ENCODE data around the gene CLDN18. TPM values are rescaled to one million over a fixed set of nuclear protein-coding genes. Genes with fewer than 3 reads are reported as not detected.

The CLDN18 gene
- total and polyA plus RNA-seq, 4 donors = 0.06 TPM; not detected in 3

DNA sequence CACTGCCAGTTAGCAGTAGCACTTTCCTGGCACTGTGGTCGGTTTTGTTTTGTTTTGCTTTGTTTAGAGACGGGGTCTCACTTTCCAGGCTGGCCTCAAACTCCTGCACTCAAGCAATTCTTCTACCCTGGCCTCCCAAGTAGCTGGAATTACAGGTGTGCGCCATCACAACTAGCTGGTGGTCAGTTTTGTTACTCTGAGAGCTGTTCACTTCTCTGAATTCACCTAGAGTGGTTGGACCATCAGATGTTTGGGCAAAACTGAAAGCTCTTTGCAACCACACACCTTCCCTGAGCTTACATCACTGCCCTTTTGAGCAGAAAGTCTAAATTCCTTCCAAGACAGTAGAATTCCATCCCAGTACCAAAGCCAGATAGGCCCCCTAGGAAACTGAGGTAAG lies 22.6 kb downstream of the CLDN18 start:
- Histone ChIP-seq H3K9me3 (ENCODE audit: control insufficient read depth in 4 of 4, low read length in 3 of 4) (no peaks in the 10 kb centered on the region), H3K27ac (ENCODE audit: low read depth in 1 of 2, low read length in 2 of 2) (no peak overlapping the region), H3K36me3 (ENCODE audit: control insufficient read depth in 4 of 4, insufficient read depth in 3 of 4, low read depth in 1 of 4, low read length in 3 of 4) (no peaks in the 10 kb centered on the region), H3K27me3 (ENCODE audit: control insufficient read depth in 4 of 4, insufficient read depth in 4 of 4, low read length in 3 of 4) (no peaks in the 10 kb centered on the region), H3K4me1 (ENCODE audit: control insufficient read depth in 4 of 4, insufficient read depth in 4 of 4, low read length in 3 of 4) (no peaks in the 10 kb centered on the region), H3K9ac (ENCODE audit: low read depth in 1 of 2, low read length in 2 of 2) (no peak overlapping the region), H3K4me3 (ENCODE audit: low read depth in 1 of 3, low read length in 3 of 3) (no peak overlapping the region)
- 86% methylated on average over 3 of the region's 3 CpGs for WGBS
- TF ChIP-seq TAF1 (conservative IDR thresholded peaks at IDR 0.05) = no peak
- TF ChIP-seq, protein P1, sequence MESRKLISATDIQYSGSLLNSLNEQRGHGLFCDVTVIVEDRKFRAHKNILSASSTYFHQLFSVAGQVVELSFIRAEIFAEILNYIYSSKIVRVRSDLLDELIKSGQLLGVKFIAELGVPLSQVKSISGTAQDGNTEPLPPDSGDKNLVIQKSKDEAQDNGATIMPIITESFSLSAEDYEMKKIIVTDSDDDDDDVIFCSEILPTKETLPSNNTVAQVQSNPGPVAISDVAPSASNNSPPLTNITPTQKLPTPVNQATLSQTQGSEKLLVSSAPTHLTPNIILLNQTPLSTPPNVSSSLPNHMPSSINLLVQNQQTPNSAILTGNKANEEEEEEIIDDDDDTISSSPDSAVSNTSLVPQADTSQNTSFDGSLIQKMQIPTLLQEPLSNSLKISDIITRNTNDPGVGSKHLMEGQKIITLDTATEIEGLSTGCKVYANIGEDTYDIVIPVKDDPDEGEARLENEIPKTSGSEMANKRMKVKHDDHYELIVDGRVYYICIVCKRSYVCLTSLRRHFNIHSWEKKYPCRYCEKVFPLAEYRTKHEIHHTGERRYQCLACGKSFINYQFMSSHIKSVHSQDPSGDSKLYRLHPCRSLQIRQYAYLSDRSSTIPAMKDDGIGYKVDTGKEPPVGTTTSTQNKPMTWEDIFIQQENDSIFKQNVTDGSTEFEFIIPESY (IDR thresholded peaks at IDR 0.05) = no peak
- no peak for TF ChIP-seq HNF4G (IDR thresholded peaks at IDR 0.05)
- TF ChIP-seq, protein P2, sequence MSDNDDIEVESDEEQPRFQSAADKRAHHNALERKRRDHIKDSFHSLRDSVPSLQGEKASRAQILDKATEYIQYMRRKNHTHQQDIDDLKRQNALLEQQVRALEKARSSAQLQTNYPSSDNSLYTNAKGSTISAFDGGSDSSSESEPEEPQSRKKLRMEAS (IDR thresholded peaks at IDR 0.05) = no peak
- no peak for TF ChIP-seq RAD21 (IDR thresholded peaks at IDR 0.05)
- no peak for TF ChIP-seq EGR1 (IDR thresholded peaks at IDR 0.05; ENCODE audit: low read depth in 2 of 2)
- TF ChIP-seq RXRA (IDR thresholded peaks at IDR 0.05) = no peak
- TF ChIP-seq, protein P3, sequence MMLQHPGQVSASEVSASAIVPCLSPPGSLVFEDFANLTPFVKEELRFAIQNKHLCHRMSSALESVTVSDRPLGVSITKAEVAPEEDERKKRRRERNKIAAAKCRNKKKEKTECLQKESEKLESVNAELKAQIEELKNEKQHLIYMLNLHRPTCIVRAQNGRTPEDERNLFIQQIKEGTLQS (IDR thresholded peaks at IDR 0.05) = no peak
- TF ChIP-seq HNF4A (conservative IDR thresholded peaks at IDR 0.05) = no peak
- TF ChIP-seq FOXA1 (IDR thresholded peaks at IDR 0.05) = no peak
- TF ChIP-seq, protein P4, sequence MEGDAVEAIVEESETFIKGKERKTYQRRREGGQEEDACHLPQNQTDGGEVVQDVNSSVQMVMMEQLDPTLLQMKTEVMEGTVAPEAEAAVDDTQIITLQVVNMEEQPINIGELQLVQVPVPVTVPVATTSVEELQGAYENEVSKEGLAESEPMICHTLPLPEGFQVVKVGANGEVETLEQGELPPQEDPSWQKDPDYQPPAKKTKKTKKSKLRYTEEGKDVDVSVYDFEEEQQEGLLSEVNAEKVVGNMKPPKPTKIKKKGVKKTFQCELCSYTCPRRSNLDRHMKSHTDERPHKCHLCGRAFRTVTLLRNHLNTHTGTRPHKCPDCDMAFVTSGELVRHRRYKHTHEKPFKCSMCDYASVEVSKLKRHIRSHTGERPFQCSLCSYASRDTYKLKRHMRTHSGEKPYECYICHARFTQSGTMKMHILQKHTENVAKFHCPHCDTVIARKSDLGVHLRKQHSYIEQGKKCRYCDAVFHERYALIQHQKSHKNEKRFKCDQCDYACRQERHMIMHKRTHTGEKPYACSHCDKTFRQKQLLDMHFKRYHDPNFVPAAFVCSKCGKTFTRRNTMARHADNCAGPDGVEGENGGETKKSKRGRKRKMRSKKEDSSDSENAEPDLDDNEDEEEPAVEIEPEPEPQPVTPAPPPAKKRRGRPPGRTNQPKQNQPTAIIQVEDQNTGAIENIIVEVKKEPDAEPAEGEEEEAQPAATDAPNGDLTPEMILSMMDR (IDR thresholded peaks at IDR 0.05; ENCODE audit: low read depth, low read length, missing input control) = no peak
- no peak for TF ChIP-seq GABPA (IDR thresholded peaks at IDR 0.05 in 1 of 2, conservative IDR thresholded peaks at IDR 0.05 in 1 of 2)
- DNase-seq (ENCODE audit: low spot score) = no peak

- TF ChIP-seq FOXA2 (IDR thresholded peaks at IDR 0.05) = no peak
- TF ChIP-seq, protein P5, sequence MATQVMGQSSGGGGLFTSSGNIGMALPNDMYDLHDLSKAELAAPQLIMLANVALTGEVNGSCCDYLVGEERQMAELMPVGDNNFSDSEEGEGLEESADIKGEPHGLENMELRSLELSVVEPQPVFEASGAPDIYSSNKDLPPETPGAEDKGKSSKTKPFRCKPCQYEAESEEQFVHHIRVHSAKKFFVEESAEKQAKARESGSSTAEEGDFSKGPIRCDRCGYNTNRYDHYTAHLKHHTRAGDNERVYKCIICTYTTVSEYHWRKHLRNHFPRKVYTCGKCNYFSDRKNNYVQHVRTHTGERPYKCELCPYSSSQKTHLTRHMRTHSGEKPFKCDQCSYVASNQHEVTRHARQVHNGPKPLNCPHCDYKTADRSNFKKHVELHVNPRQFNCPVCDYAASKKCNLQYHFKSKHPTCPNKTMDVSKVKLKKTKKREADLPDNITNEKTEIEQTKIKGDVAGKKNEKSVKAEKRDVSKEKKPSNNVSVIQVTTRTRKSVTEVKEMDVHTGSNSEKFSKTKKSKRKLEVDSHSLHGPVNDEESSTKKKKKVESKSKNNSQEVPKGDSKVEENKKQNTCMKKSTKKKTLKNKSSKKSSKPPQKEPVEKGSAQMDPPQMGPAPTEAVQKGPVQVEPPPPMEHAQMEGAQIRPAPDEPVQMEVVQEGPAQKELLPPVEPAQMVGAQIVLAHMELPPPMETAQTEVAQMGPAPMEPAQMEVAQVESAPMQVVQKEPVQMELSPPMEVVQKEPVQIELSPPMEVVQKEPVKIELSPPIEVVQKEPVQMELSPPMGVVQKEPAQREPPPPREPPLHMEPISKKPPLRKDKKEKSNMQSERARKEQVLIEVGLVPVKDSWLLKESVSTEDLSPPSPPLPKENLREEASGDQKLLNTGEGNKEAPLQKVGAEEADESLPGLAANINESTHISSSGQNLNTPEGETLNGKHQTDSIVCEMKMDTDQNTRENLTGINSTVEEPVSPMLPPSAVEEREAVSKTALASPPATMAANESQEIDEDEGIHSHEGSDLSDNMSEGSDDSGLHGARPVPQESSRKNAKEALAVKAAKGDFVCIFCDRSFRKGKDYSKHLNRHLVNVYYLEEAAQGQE (IDR thresholded peaks at IDR 0.05) = no peak
- no peak for TF ChIP-seq RAD21 (IDR thresholded peaks at IDR 0.05)
- no peak for TF ChIP-seq TAF1 (conservative IDR thresholded peaks at IDR 0.05)
- no peak for TF ChIP-seq FOXA1 (IDR thresholded peaks at IDR 0.05)
- TF ChIP-seq, protein P4 (IDR thresholded peaks at IDR 0.05; ENCODE audit: low read depth, low read length, missing input control) = no peak
- TF ChIP-seq JUND (IDR thresholded peaks at IDR 0.05) = no peak
- no peak for TF ChIP-seq EGR1 (IDR thresholded peaks at IDR 0.05; ENCODE audit: low read depth in 2 of 2)
- TF ChIP-seq YY1 (IDR thresholded peaks at IDR 0.05) = no peak
- no peak for TF ChIP-seq GABPA (IDR thresholded peaks at IDR 0.05 in 1 of 2, conservative IDR thresholded peaks at IDR 0.05 in 1 of 2)
- TF ChIP-seq, protein P1 (IDR thresholded peaks at IDR 0.05) = no peak
- no peak for TF ChIP-seq SP1 (IDR thresholded peaks at IDR 0.05)
- no peak for TF ChIP-seq HNF4G (IDR thresholded peaks at IDR 0.05)
- TF ChIP-seq, protein P3 (IDR thresholded peaks at IDR 0.05) = no peak
- no peak for TF ChIP-seq NR2F2 (IDR thresholded peaks at IDR 0.05)
- no peak for TF ChIP-seq RXRA (IDR thresholded peaks at IDR 0.05)
- TF ChIP-seq, protein P2 (IDR thresholded peaks at IDR 0.05) = no peak
- no peak for TF ChIP-seq HNF4A (conservative IDR thresholded peaks at IDR 0.05)
- Histone ChIP-seq H3K36me3 (ENCODE audit: control insufficient read depth in 4 of 4, insufficient read depth in 3 of 4, low read depth in 1 of 4, low read length in 3 of 4) (no peaks in the 10 kb centered on the region), H3K4me3 (ENCODE audit: low read depth in 1 of 3, low read length in 3 of 3) (no peak overlapping the region), H3K27ac (ENCODE audit: low read depth in 1 of 2, low read length in 2 of 2) (no peak overlapping the region), H3K9ac (ENCODE audit: low read depth in 1 of 2, low read length in 2 of 2) (no peak overlapping the region), H3K27me3 (ENCODE audit: control insufficient read depth in 4 of 4, insufficient read depth in 4 of 4, low read length in 3 of 4) (no peaks in the 10 kb centered on the region), H3K9me3 (ENCODE audit: control insufficient read depth in 4 of 4, low read length in 3 of 4) (no peaks in the 10 kb centered on the region), H3K4me1 (ENCODE audit: control insufficient read depth in 4 of 4, insufficient read depth in 4 of 4, low read length in 3 of 4) (no peaks in the 10 kb centered on the region)
- no peak for DNase-seq (ENCODE audit: low spot score)
- WGBS = over 99% methylated on average over 2 of the region's 2 CpGs
These were observed 23.3 kb downstream of the CLDN18 start for GRCh38 chr3:138033202-138033691.

Data from liver (tissue), 9 donors.